ENCODE results near the gene CLEC4G.

The CLEC4G gene, protein sequence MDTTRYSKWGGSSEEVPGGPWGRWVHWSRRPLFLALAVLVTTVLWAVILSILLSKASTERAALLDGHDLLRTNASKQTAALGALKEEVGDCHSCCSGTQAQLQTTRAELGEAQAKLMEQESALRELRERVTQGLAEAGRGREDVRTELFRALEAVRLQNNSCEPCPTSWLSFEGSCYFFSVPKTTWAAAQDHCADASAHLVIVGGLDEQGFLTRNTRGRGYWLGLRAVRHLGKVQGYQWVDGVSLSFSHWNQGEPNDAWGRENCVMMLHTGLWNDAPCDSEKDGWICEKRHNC

DNA sequence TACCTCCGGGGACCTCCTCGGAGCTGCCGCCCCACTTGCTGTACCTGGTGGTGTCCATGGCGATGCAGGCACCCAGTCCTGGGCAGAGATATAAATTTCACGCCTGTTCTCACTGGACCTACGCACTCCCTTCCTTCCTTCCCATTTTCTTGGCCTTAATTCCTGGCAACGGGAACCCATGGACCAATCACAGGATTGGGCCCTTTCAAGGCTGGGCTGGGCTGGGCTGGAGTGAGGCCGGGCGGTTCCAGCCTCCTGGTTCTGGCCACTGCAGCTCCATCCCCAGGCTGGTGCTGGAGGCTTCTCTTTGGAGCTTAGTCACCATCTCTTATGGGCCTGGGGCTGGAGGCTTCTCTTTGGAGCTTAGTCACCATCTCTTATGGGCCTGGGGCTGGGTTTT, at the start of gene CLEC4G:
CLEC4G (minus strand) TSS at position 66 of the 400 bp plus-strand sequence; CDS start at position 58, 8 bp downstream.
- no peak within 1 kb of the TSS for H3K27ac ChIP-seq
- TF ChIP-seq, protein P1, sequence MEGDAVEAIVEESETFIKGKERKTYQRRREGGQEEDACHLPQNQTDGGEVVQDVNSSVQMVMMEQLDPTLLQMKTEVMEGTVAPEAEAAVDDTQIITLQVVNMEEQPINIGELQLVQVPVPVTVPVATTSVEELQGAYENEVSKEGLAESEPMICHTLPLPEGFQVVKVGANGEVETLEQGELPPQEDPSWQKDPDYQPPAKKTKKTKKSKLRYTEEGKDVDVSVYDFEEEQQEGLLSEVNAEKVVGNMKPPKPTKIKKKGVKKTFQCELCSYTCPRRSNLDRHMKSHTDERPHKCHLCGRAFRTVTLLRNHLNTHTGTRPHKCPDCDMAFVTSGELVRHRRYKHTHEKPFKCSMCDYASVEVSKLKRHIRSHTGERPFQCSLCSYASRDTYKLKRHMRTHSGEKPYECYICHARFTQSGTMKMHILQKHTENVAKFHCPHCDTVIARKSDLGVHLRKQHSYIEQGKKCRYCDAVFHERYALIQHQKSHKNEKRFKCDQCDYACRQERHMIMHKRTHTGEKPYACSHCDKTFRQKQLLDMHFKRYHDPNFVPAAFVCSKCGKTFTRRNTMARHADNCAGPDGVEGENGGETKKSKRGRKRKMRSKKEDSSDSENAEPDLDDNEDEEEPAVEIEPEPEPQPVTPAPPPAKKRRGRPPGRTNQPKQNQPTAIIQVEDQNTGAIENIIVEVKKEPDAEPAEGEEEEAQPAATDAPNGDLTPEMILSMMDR (conservative IDR thresholded peaks at IDR 0.05): no peak
- TF ChIP-seq ZFX (IDR thresholded peaks at IDR 0.05): no peak

DNA sequence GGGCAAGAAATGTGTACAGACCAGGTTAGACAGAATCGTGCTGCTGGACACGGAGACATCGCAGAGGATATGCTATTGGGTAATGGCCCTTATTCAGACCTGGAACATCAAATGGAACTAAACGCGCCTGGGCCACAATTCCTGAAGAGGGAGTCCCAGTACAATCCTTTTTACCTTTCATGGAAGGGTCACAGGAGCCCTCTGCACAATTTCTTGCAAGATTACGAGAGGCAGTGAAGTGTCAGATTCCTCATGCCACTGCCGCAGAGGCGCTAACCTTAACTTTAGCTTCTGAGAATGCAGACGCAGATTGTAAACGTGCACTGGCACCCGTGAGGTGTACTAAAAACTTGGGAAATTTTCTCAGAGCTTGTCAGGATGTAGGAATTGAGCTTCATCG, 49.2 kb upstream of the CLEC4G start:
- H3K27ac ChIP-seq: no peak overlapping the region
- TF ChIP-seq, protein P1 (conservative IDR thresholded peaks at IDR 0.05): no peak
- TF ChIP-seq ZFX (IDR thresholded peaks at IDR 0.05): no peak

DNA sequence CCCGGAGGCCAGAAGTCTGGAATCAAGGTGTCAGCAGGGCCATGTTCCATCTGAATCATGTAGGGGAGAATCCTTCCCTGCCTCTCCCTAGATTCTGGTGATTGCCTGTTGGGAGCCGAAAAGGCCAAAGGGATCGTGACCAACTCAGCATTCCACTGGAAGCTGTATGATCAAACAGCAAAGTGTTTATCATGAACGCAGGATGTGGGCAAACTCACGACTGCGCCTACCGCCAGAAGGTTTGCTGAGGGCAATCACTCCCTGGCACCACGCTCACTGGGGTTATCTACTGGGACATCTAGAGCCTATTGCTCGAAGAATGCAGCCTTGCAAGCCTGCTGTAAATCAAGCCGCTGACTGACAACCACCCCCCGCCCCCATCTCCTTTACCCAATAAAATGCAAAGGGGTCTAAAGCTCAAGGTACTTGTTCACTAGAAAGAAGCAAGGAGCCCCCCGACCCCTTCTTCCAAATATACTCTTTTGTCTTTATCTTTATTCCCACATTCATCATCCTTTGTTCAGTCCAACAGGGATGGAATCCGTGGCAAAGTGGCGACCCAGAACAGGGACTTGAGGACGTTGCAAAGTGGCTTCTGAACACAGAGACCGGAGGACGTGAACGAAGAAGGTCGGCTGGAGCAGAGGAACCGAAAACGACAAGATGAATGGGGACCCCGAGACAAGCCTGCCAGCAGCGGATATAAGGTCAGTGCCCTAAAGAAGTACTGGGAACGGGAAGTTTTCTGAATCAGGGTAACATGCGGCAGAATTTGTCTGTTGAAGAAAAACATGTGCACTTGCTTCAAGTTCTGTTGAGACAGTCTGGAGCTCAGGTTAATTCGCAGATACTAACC, 47.9 kb upstream of the CLEC4G start:
- H3K27ac ChIP-seq: no peak overlapping the region

DNA sequence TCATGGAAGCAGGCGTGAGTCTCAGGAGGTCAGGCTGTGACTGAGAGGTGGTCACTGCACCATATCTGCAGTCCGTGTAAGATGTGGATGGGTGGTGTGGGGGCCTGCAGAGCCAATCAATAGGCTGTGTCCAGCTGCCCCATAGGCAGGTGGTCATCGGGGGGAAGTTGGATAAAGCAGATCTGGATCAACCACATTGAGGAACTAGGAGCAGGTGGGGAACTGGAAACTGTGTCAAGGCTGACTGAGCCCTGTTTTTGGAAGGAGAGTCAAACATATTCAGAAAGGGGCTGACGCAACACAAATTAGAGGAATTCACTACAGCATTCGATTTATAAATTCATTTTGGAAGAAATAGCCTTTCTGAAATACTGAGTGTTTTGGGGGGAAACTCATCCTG, 46.2 kb upstream of the CLEC4G start:
- TF ChIP-seq ZFX (IDR thresholded peaks at IDR 0.05): no peak
- TF ChIP-seq, protein P1 (conservative IDR thresholded peaks at IDR 0.05): no peak
- no peak overlapping the region for H3K27ac ChIP-seq

More for the DNA sequence above, 47.9 kb upstream of the CLEC4G start:
- TF ChIP-seq, protein P1 (conservative IDR thresholded peaks at IDR 0.05): no peak
- no peak for TF ChIP-seq ZFX (IDR thresholded peaks at IDR 0.05)

DNA sequence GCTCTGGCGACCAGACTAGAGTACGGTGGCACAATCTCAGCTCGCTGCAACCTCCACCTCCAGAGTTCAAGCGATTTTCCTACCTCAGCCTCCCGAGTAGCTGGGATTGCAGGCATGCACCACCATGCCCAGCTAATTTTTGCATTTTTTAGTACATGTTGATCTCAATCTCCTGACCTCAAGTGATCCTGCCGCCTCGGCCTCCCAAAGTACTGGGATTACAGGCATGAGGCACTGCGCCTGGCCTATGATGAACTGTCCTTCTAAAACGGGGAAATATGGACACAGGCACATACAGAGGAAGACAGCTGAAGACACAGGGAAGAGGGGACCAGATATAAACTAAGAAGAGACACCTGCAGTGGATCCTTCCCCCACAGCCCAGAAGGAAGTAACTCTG, 43.9 kb upstream of the CLEC4G start:
- no peak overlapping the region for H3K27ac ChIP-seq
- TF ChIP-seq, protein P1 (conservative IDR thresholded peaks at IDR 0.05): no peak
- TF ChIP-seq ZFX (IDR thresholded peaks at IDR 0.05): no peak

DNA sequence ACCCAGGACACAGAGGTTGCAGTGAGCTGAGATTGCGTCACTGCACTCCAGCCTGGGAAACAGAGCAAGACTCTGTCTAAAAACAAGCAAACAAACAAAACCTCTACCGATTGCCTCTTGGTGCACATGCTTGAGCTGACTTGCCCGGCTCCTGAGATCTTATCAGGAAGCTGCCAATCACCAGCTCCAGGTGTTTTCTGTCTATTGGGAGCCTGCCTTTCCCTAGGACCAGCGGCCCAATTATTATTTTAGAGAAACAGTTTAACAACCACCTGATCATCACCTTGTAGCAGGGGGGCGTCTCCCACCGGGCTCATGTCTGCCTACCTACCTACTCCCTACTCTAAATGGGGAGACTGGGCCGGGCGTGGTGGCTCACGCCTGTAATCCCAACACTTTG, 41.9 kb upstream of the CLEC4G start:
- H3K27ac ChIP-seq: no peak overlapping the region
- TF ChIP-seq ZFX (IDR thresholded peaks at IDR 0.05): no peak
- TF ChIP-seq, protein P1 (conservative IDR thresholded peaks at IDR 0.05): no peak

DNA sequence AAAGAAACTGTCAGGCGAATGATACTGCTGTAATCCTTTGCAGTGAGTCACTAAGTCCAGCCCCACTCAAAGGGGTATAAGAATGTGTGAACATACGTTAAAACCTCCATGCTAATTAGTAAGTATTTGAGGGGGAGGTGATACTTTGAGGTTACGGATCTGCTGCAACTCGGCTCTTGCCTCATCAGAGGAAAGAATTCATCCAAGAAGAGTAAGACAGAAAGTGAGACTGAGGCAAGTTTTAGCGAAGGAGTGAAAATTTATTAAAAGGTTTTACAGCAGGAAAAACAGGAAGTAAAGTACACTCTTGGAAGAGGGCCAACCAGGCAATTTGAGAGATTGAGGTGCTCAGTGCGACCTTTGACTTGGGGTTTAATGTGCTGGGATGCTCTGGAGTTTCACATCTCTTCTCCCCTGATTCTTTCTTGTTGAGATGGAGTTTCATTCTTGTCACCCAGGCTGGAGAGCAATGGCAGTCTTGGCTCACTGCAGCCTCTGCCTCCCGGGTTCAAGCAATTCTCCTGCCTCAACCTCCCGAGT, 40.9 kb upstream of the CLEC4G start:
- no peak overlapping the region for H3K27ac ChIP-seq
- TF ChIP-seq, protein P1 (conservative IDR thresholded peaks at IDR 0.05): no peak
- TF ChIP-seq ZFX (IDR thresholded peaks at IDR 0.05): no peak

Measured in C4-2B (cell line).